ENCODE measurements around the gene MEX3A. TPM values are rescaled to one million over a fixed set of nuclear protein-coding genes. Genes with fewer than 3 reads are reported as not detected.

The MEX3A gene
- total and polyA plus RNA-seq, 2 experiments from 2014 or later: 18.5 to 38.1 TPM

GRCh38 chr1:156051011-156051725 lies 31.1 kb downstream of the MEX3A start (continued):
- no peak for TF ChIP-seq REST (IDR thresholded peaks at IDR 0.05; ENCODE audit: unreplicated experiment)
- no peak; a peak in 1 of 4 replicates for TF ChIP-seq CTCF (conservative IDR thresholded peaks at IDR 0.05; ENCODE audit: low read depth in 2 of 2)
- no peak for TF ChIP-seq STAT1 (IDR thresholded peaks at IDR 0.05; ENCODE audit: unreplicated experiment)
- no peak for TF ChIP-seq ZNF331 (CRISPR knock-in tag; IDR thresholded peaks at IDR 0.05; ENCODE audit: low read depth)

GRCh38 chr1:156050376-156050775 lies 31.9 kb downstream of the MEX3A start:
- Mint-ChIP-seq H3K9me3 (no peaks in the 10 kb centered on the region; the same call in 2 of the 3 replicates), H3K4me1 (peaks cover 13% of the 10 kb centered on the region), H3K27me3 (ENCODE audit: insufficient read depth, low read depth, poor library complexity) (peaks cover 19% of the 10 kb centered on the region), H3K36me3 (ENCODE audit: low read depth) (peaks cover 41% of the 10 kb centered on the region), H3K4me3 (no peak overlapping the region), H3K27ac (no peak overlapping the region)
- peaks cover 7% of the 10 kb centered on the region; the same call in 1 of the 2 replicates for H3F3A ChIP-seq (replicated peaks; ENCODE audit: low read depth)
- peaks cover 7% of the 10 kb centered on the region; the same call in 1 of the 2 replicates for H3K4me1 ChIP-seq (ENCODE audit: insufficient read depth)
- H4K20me1 ChIP-seq (replicated peaks; ENCODE audit: insufficient read depth): peaks cover 4% of the 10 kb centered on the region
- DNase-seq (ENCODE audit: low spot score): no peak
- H3K27ac ChIP-seq (ENCODE audit: low read depth): no peak overlapping the region
- no peak for ATAC-seq
- no peak for TF ChIP-seq ZNF331 (CRISPR knock-in tag; IDR thresholded peaks at IDR 0.05; ENCODE audit: low read depth)
- TF ChIP-seq STAT1 (IDR thresholded peaks at IDR 0.05; ENCODE audit: unreplicated experiment): no peak
- TF ChIP-seq NANOG (IDR thresholded peaks at IDR 0.05; ENCODE audit: borderline replicate concordance): no peak
- no peak for TF ChIP-seq ETS1 (IDR thresholded peaks at IDR 0.05)
- no peak for TF ChIP-seq ZNF114 (CRISPR knock-in tag; IDR thresholded peaks at IDR 0.05)
- no peak for TF ChIP-seq REST (IDR thresholded peaks at IDR 0.05; ENCODE audit: unreplicated experiment)
- TF ChIP-seq CTCF (conservative IDR thresholded peaks at IDR 0.05; ENCODE audit: low read depth in 2 of 2): no peak
- TF ChIP-seq CREB1 (CRISPR knock-in tag; IDR thresholded peaks at IDR 0.05; ENCODE audit: low read depth): no peak
- H2AFZ ChIP-seq: no peak overlapping the region
- no peaks in the 10 kb centered on the region for H3K27me3 ChIP-seq (ENCODE audit: insufficient read depth)
- H3K36me3 ChIP-seq (ENCODE audit: insufficient read depth): no peaks in the 10 kb centered on the region
- no peaks in the 10 kb centered on the region for H3K9me2 ChIP-seq (ENCODE audit: insufficient read depth)
- H3K4me3 ChIP-seq: no peak overlapping the region
- H3K4me2 ChIP-seq: no peak overlapping the region
- H3K79me2 ChIP-seq (replicated peaks; ENCODE audit: insufficient read depth): peaks cover 20% of the 10 kb centered on the region
